ENCODE results near the gene KLHL8.
A peak's percentile ranks its signal among the peaks of the same experiment; 100 is the strongest.

Gene KLHL8

DNA sequence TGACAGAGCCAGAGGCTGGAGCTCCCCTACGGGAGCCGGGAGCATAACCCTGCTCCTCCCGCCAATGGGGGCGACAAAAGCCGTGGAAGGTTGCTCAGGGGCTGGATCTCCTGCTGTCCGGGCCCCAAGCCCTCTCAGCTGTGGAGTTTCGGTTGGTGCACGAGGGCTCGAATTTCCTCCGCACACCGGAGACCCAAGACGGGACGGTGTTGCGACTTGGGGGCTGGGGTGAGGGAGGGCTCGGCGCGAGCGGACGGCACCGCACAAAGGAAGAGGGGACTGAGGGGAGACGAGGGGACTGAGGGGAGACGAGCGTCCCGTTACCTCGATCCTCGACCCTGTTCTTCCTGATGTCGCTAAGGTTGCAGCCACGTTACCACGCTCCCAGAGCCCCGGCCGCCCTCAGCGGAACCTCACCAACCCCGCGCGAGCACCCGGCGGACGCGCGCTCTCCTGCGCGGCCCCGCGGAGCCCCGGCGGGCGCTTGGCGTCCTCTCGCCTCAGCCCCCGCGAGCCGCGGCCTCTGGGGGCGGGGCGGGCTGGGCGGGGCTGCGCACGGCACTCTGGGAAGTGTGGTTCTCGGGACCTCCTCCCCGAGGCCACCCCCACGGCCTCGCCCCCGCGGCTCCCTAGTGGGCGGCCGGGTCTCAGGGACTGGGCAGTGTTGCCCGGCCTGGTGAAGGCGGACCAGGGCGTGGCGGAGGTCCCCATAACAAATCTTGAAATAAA, at the start of gene KLHL8:
Gene KLHL8, minus strand, starts transcription at position 525 of the 729 bp plus-strand sequence. CDS start 25,079 bp downstream, outside the sequence.
- DNase-seq, result peak; percentile 62

GRCh38 chr4:87270144-87270543, 49.7 kb upstream of the KLHL8 start:
- peak; percentile 5 for DNase-seq

DNA sequence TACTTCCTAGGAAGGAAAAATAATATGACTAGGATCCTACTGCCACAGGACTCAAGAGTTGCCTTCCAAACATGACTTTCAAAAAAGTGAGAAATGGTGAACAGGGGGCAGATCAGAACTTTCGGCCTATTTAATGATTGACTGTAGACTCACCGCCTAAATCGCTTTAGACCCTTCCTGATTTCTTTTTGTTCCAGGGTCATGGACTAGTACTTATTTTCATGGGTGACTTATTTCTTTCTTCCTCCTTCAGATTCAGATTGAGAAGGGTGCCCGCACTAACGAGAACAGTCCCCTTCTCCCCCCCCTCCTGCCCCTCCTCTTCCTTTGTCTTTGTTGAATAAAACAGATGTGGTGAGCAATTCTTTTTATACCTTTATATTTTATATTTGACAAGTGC, 48.0 kb upstream of the KLHL8 start:
- DNase-seq, result no peak

DNA sequence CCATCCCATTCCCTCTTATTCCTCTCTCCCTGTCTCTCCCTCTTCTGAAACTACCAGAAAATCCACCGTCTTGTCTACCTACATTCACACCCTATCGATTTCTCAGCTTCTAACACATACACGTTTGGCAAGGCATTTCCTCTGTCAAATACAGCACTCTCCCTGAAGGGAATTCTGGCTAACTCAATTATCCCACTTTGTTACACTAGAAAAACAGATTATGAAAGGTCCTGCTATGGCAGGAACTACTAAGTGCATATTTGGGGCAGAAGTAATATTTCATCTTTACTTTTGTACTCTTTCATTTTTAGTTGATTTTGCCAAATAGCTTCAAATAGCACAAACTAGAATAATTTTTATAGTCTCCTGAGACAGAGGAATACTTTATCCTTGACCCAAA, 46.6 kb upstream of the KLHL8 start:
- no peak for DNase-seq

- no peak for DNase-seq
These were observed 42.5 kb upstream of the KLHL8 start for GRCh38 chr4:87262886-87263285.

GRCh38 chr4:87260477-87260876, 40.1 kb upstream of the KLHL8 start:
- DNase-seq, result no peak

DNA sequence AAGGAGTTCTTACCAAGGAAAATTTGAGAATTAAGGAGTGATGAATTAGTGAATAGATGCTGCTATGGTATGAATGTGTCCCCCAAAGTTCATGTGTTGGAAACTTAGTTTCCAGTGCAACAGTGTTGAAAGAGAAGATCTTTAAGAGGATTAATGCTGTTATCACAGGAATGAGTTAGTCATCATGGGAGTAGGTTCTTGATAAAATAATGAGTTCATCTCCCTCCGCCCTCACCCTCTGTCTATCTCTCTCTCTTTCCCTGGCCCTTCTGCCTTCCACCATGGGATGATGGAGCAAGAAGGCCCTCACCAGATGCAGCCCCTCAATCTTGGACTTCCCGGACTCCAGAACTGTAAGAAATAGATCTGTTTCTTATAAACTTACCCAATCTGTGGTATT, 38.3 kb upstream of the KLHL8 start:
- DNase-seq, result no peak

GRCh38 chr4:87257523-87257922, 37.1 kb upstream of the KLHL8 start:
- no peak for DNase-seq

DNA sequence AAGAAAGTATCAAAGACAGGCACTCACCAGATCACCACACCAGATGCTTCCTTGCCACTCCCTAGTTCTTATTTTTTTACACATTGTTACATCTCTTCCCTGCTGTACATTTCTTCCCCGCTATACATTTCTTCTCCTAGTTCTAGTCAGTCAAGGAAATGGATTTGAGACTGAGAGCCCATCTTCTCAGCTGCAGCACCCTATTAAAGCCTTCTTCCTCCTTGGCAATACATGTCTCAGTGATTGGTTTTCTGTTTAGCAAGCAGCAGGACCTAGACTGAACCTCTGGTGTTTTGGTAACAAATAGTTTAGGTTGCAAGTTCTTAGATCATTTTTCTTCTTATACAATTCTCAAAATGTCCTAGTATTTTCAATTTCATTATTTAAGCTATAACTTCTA, 35.3 kb upstream of the KLHL8 start:
- no peak for DNase-seq

GRCh38 chr4:87251106-87251505, 30.7 kb upstream of the KLHL8 start:
- DNase-seq, result no peak

DNA sequence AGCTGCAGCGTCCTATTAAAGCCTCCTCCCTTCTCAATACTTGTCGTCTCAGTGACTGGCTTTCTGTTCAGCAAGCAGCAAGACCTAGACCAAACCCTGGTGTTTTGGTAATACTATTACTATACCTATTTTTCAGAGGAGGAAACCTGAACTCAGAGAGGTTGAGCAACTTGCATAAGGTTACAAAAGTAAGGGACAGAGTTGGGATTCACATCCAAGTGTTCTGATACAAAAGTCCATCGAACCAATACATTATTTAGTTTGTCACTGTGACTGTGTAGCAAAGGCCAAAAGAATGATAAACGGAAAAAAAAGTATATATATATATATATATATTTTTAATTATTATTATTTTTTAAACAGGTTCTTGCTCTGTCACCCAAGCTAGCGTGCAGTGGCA, 29.9 kb upstream of the KLHL8 start:
- no peak for DNase-seq

- DNase-seq, result no peak
These were observed 29.1 kb upstream of the KLHL8 start for GRCh38 chr4:87249332-87250019.

DNA sequence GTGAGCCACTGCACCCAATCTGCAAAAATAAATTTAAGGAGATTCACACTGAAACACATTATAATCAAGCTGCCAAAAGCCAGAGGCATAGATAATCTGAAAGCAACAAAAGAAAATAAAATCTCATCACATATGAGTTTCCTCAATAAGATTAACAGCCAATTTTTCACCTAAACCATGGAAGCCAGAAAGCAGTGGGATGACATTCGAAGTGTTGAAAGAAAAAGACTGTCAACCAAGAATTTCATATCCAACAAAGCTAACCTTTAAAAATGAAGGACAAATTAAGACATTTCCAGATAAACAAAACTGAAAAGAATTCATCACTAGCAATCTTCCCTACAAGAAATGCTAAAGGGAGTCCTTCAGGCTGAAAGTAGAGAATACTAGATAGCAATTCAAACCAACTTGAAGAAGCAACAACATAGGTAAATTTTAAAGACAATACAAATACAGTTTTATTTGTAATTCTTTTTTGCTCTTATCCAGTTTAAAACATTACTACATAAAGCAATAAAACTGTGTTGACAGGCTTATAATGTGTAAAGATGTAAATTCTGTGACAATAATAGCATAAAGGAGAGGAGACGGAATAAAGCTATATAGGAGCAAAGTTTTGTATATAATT, 23.1 kb upstream of the KLHL8 start:
- no peak for DNase-seq

DNA sequence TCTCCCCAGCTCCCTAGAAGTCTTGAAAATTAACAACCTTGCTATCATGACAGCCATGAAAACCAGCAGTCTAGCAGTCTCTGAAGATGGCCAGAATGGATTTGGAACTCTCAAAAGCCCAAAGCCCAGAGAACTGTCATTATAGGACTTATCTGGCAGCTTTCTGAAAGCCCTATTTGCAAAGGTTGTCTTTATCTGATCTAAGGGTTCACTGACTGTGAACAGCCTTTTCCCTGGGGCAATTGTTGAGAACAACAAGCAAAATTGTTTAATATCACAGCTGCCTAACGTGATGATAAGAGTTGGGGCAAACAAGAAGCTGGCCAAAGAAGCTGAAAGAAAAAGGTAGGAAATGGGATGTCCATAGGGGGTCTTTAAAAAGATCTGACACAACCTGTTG, 20.9 kb upstream of the KLHL8 start:
- DNase-seq, result no peak

- no peak for DNase-seq
These were observed 19.9 kb upstream of the KLHL8 start for GRCh38 chr4:87240341-87240740.

- DNase-seq, result no peak
These were observed 19.4 kb upstream of the KLHL8 start for GRCh38 chr4:87239821-87240220.

DNA sequence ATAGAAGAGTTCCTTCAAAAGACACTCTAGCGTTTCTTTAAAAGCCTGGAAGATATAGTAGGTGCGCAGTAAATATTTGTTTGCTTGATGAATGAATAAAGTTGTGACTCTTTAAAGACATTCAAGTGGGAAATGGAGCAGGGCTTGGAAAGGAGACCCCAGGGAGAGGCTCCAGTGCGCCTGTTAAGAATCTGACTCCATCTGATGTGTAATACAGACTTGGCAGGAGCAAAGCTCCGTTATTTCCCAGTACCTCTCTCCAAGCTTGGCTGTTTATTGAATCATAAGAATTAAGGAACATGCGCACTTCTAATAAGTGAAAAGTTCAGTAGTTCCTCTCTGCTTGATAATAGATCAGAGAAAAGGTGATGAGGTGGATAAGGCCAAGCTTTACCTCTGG, 18.8 kb upstream of the KLHL8 start:
- DNase-seq, result no peak

GRCh38 chr4:87236861-87237260, 16.4 kb upstream of the KLHL8 start:
- no peak for DNase-seq

GRCh38 chr4:87235020-87235671, 14.7 kb upstream of the KLHL8 start:
- DNase-seq, result no peak

DNA sequence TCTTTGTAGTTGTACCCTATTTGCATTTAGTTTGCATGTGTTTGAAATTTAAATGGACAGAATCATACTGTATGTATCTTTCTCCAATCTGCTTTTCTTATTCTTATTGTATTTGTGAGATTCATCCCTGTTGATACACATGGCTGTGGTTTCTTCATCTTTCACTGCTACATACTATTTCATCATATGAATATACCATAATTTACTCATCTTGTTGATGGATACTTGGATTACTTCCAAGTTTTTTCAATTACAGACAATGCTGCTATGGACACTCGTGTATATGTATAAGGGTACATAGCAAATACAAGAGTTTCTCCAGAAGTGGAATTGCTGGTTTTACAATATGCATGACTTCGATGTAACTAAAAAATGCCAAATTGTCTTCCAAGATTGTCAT, 11.8 kb upstream of the KLHL8 start:
- DNase-seq, result no peak

DNA sequence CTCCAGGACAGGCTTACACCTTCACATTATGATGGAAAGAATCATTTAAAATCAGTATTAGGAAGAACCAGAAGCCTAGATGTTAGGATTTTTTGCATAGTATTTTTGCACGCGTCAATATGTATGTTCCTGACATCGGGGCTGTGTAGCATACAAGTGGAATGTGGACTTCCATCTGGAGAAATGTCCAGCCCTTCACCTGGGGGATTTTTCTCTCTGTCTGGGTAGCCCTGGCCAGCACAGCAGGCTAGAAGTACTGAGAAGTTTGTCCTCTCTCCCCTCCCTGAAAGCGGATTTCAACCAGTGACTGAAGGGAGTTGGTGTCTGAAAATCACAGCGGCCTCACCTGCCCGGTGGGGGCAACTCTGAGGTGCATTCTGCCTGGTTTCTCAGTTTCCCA, 10.4 kb upstream of the KLHL8 start:
- no peak for DNase-seq

DNA sequence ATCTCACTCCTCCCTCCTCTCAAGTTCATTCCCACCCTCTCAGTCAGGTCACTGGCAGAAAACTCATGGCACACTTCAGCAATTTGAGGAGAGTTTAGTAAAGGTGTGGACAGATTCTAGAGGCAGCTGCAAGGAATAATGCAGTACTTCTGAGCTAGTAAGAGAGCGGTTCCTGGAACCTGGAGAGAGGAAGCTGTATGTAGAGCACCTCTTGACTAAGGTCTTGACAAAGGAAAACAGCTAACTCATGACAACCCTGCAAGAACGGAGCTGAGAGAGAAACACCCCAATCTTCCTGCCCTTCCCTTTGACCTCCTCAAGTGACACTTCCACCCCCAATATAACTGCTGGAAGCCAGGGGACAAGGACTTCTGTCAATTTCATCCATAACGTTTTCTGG, 9.6 kb upstream of the KLHL8 start:
- DNase-seq, result no peak

DNA sequence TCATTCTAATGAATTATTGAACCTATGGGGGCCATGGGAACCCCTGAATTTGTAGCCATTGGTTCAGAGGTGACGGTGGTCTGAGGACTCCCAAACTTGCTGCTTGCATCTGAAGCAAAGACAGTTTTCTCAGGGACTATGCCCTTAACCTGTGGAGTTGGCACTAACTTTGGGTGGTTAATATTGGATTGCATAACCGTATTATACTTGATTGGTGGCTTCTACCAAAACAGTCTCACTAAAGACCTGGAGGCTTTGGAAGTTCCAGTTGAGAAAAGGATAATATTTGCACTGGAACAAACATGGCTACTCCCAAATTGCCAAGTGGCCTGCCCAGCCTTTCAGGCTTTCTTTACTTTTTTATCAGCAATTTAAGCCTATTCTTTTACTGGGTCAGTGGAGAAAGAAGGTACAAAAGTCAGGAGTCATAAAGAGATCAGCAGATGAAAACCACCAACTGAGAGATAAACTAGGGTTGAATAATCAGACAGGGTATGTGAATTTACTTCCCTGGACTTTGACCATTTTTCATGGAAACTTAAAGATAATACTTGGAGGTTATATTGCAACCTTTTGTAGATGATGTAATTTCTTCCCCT, 7.9 kb upstream of the KLHL8 start:
- peak; percentile 85 for DNase-seq
